Measurements from ENCODE around the gene BIRC3. TPM values are rescaled to one million over a fixed set of nuclear protein-coding genes. Genes with fewer than 3 reads are reported as not detected.
A peak's percentile ranks its signal among the peaks of the same experiment; 100 is the strongest.
"Not testable (repeated sequence)": the region's sequence is repeated elsewhere in the genome, so short reads cannot be mapped to it uniquely, and the experiment has no call there.

BIRC3 gene
- total RNA-seq, 2 experiments from 2014 or later, result 46.4 to 231 TPM

- DNase-seq (no peak), ATAC-seq (no peak)
- no peak overlapping the region for H3K4me3 Mint-ChIP-seq
- CTCF ChIA-PET, result interaction anchor here (0.6 to 2.1 kb wide), 3 partner anchors 143 to 382 kb away, joined by 3 to 6 read pairs (median 5); no protein-coding TSS in a partner anchor
- H3K9me3 Mint-ChIP-seq (ENCODE audit: low read depth), result no peaks in the 10 kb centered on the region
- H3K27ac Mint-ChIP-seq, result no peak overlapping the region
- H3K4me1 Mint-ChIP-seq, result peaks cover 17% of the 10 kb centered on the region
- no peaks in the 10 kb centered on the region for H3K36me3 Mint-ChIP-seq
- peaks cover 11% of the 10 kb centered on the region for H3K27me3 Mint-ChIP-seq
Measured at GRCh38 chr11:102284008-102284407, 33.3 kb upstream of the BIRC3 start.

GRCh38 chr11:102286292-102286691 is 31.0 kb upstream of the BIRC3 start:
- Mint-ChIP-seq H3K27me3 (no peaks in the 10 kb centered on the region), H3K36me3 (no peaks in the 10 kb centered on the region), H3K4me1 (peaks cover 17% of the 10 kb centered on the region), H3K27ac (no peak overlapping the region), H3K9me3 (ENCODE audit: low read depth) (no peaks in the 10 kb centered on the region), H3K4me3 (no peak overlapping the region)
- no peak for DNase-seq
- ATAC-seq, result no peak
- CTCF ChIA-PET, result interaction anchor here (1.0 to 1.7 kb wide), 2 partner anchors 210 to 327 kb away, joined by 5 to 6 read pairs; no protein-coding TSS in a partner anchor

- Mint-ChIP-seq H3K36me3 (no peaks in the 10 kb centered on the region), H3K27me3 (no peaks in the 10 kb centered on the region), H3K27ac (no peak overlapping the region), H3K9me3 (ENCODE audit: low read depth) (no peaks in the 10 kb centered on the region), H3K4me3 (peak overlapping the region; percentile 34), H3K4me1 (peaks cover 26% of the 10 kb centered on the region)
- peak; percentile 51 for DNase-seq
- CTCF ChIA-PET, result interaction anchor here (0.7 to 10.0 kb wide), 29 partner anchors 8 to 824 kb away, joined by 3 to 110 read pairs (median 5); partner anchors contain the start of gene BIRC3
- ATAC-seq, result peak; percentile 89
Measured at GRCh38 chr11:102287964-102288724, 29.1 kb upstream of the BIRC3 start.

GRCh38 chr11:102288725-102289083 is 28.6 kb upstream of the BIRC3 start:
- no peak for DNase-seq
- H3K27ac Mint-ChIP-seq, result no peak overlapping the region
- no peak overlapping the region for H3K4me3 Mint-ChIP-seq
- peaks cover 29% of the 10 kb centered on the region for H3K4me1 Mint-ChIP-seq
- ATAC-seq, result no peak
- CTCF ChIA-PET, result interaction anchor here (0.7 to 10.0 kb wide), 25 partner anchors 9 to 824 kb away, joined by 3 to 110 read pairs (median 6); partner anchors contain the start of gene BIRC3
- no peaks in the 10 kb centered on the region for H3K9me3 Mint-ChIP-seq (ENCODE audit: low read depth)
- H3K27me3 Mint-ChIP-seq, result no peaks in the 10 kb centered on the region
- no peaks in the 10 kb centered on the region for H3K36me3 Mint-ChIP-seq

GRCh38 chr11:102289592-102289991 is 27.7 kb upstream of the BIRC3 start:
- Mint-ChIP-seq H3K27me3 (no peaks in the 10 kb centered on the region), H3K36me3 (no peaks in the 10 kb centered on the region), H3K27ac (no peak overlapping the region), H3K4me3 (no peak overlapping the region), H3K4me1 (peaks cover 35% of the 10 kb centered on the region), H3K9me3 (ENCODE audit: low read depth) (no peaks in the 10 kb centered on the region)
- ATAC-seq (no peak), DNase-seq (no peak)
- CTCF ChIA-PET, result interaction anchor here (0.6 to 10.0 kb wide), 18 partner anchors 16 to 377 kb away, joined by 3 to 110 read pairs (median 6); partner anchors contain the start of gene TMEM123

- DNase-seq, result no peak
- no peaks in the 10 kb centered on the region for H3K9me3 Mint-ChIP-seq (ENCODE audit: low read depth)
- ATAC-seq, result no peak
- H3K36me3 Mint-ChIP-seq, result peaks cover 1% of the 10 kb centered on the region
- no peak overlapping the region for H3K4me3 Mint-ChIP-seq
- no peaks in the 10 kb centered on the region for H3K27me3 Mint-ChIP-seq
- no peak overlapping the region for H3K27ac Mint-ChIP-seq
- H3K4me1 Mint-ChIP-seq, result peaks cover 46% of the 10 kb centered on the region
- CTCF ChIA-PET, result interaction anchor here (0.6 to 10.0 kb wide), 6 partner anchors 9 to 99 kb away, joined by 3 to 110 read pairs (median 4); no protein-coding TSS in a partner anchor
Measured at GRCh38 chr11:102291831-102292230, 25.5 kb upstream of the BIRC3 start.

GRCh38 chr11:102292933-102293332 is 24.4 kb upstream of the BIRC3 start:
- H3K4me1 Mint-ChIP-seq, result peaks cover 44% of the 10 kb centered on the region
- no peaks in the 10 kb centered on the region for H3K27me3 Mint-ChIP-seq
- no peaks in the 10 kb centered on the region for H3K9me3 Mint-ChIP-seq (ENCODE audit: low read depth)
- H3K36me3 Mint-ChIP-seq, result peaks cover 6% of the 10 kb centered on the region
- peak overlapping the region; percentile 66 for H3K27ac Mint-ChIP-seq
- CTCF ChIA-PET, result interaction anchor here (1.0 to 10.0 kb wide), 14 partner anchors 9 to 373 kb away, joined by 3 to 110 read pairs (median 10); partner anchors contain the start of gene BIRC3
- DNase-seq, result no peak
- ATAC-seq, result no peak
- peak overlapping the region; percentile 88 for H3K4me3 Mint-ChIP-seq

- peak; percentile 98 for ATAC-seq
- no peaks in the 10 kb centered on the region for H3K27me3 Mint-ChIP-seq
- CTCF ChIA-PET, result interaction anchor here (0.7 to 10.0 kb wide), 34 partner anchors 8 to 372 kb away, joined by 3 to 110 read pairs (median 5); partner anchors contain the start of genes BIRC3 and TMEM123
- DNase-seq, result no peak
- no peaks in the 10 kb centered on the region for H3K9me3 Mint-ChIP-seq (ENCODE audit: low read depth)
- peaks cover 34% of the 10 kb centered on the region for H3K4me1 Mint-ChIP-seq
- H3K4me3 Mint-ChIP-seq, result peak overlapping the region; percentile 88
- H3K36me3 Mint-ChIP-seq, result peaks cover 9% of the 10 kb centered on the region
- peak overlapping the region; percentile 97 for H3K27ac Mint-ChIP-seq
Measured at GRCh38 chr11:102293873-102294601, 23.2 kb upstream of the BIRC3 start.

GRCh38 chr11:102295045-102295444 is 22.2 kb upstream of the BIRC3 start:
- CTCF ChIA-PET, result interaction anchor here (0.6 to 10.0 kb wide), 20 partner anchors 12 to 318 kb away, joined by 3 to 110 read pairs (median 8); partner anchors contain the start of genes BIRC3 and TMEM123
- peak overlapping the region; percentile 84 for H3K27ac Mint-ChIP-seq
- DNase-seq, result no peak
- no peaks in the 10 kb centered on the region for H3K9me3 Mint-ChIP-seq (ENCODE audit: low read depth)
- H3K4me1 Mint-ChIP-seq, result peaks cover 33% of the 10 kb centered on the region
- no peaks in the 10 kb centered on the region for H3K27me3 Mint-ChIP-seq
- ATAC-seq, result peak; percentile 20
- peak overlapping the region; percentile 37 for H3K4me3 Mint-ChIP-seq
- H3K36me3 Mint-ChIP-seq, result peaks cover 12% of the 10 kb centered on the region

- H3K9me3 Mint-ChIP-seq (ENCODE audit: low read depth); DNase-seq; H3K4me3 Mint-ChIP-seq; H3K27me3 Mint-ChIP-seq; ATAC-seq; H3K27ac Mint-ChIP-seq: not testable (repeated sequence)
- CTCF ChIA-PET, result interaction anchor here (0.6 to 10.0 kb wide), 6 partner anchors 10 to 827 kb away, joined by 3 to 110 read pairs (median 53); partner anchors contain the start of gene BIRC3
- H3K36me3 Mint-ChIP-seq, result peaks cover 21% of the 10 kb centered on the region
- peaks cover 36% of the 10 kb centered on the region for H3K4me1 Mint-ChIP-seq
Measured at GRCh38 chr11:102296757-102297156, 20.5 kb upstream of the BIRC3 start.

GRCh38 chr11:102300837-102301236 is 16.4 kb upstream of the BIRC3 start:
- H3K27ac Mint-ChIP-seq, ATAC-seq, H3K27me3 Mint-ChIP-seq, H3K4me3 Mint-ChIP-seq, DNase-seq: not testable (repeated sequence)
- H3K36me3 Mint-ChIP-seq, result peaks cover 38% of the 10 kb centered on the region
- CTCF ChIA-PET, result interaction anchor here (0.7 to 1.4 kb wide), 5 partner anchors 9 to 312 kb away, joined by 3 to 9 read pairs (median 4); no protein-coding TSS in a partner anchor
- peaks cover 12% of the 10 kb centered on the region for H3K9me3 Mint-ChIP-seq (ENCODE audit: low read depth)
- H3K4me1 Mint-ChIP-seq, result peaks cover 43% of the 10 kb centered on the region

GRCh38 chr11:102302241-102302640 is 15.0 kb upstream of the BIRC3 start:
- Mint-ChIP-seq H3K27me3 (no peaks in the 10 kb centered on the region), H3K27ac (no peak overlapping the region), H3K4me1 (peaks cover 56% of the 10 kb centered on the region), H3K36me3 (peaks cover 35% of the 10 kb centered on the region), H3K9me3 (ENCODE audit: low read depth) (peaks cover 12% of the 10 kb centered on the region), H3K4me3 (no peak overlapping the region)
- no peak for DNase-seq
- ATAC-seq, result no peak
- CTCF ChIA-PET, result interaction anchor here (1.1 to 1.3 kb wide), 2 partner anchors 8 to 9 kb away, joined by 4 to 9 read pairs; no protein-coding TSS in a partner anchor

GRCh38 chr11:102304686-102305085 is 12.6 kb upstream of the BIRC3 start:
- CTCF ChIA-PET, result no interaction called here
- Mint-ChIP-seq H3K27me3 (no peaks in the 10 kb centered on the region), H3K4me1 (peaks cover 61% of the 10 kb centered on the region), H3K36me3 (peaks cover 32% of the 10 kb centered on the region), H3K9me3 (ENCODE audit: low read depth) (peaks cover 15% of the 10 kb centered on the region), H3K27ac (peak overlapping the region; percentile 62), H3K4me3 (peak overlapping the region; percentile 3)
- DNase-seq, result no peak
- peak; percentile 37 for ATAC-seq

Measured in activated CD8-positive, alpha-beta memory T cell treated with anti-CD3 and anti-CD28 coated beads, Interleukin-2, amount 10 ng/mL, durations not matched to agents 7 days and 5 days (primary cell).